Measurements from ENCODE around the gene MRPS9.

GRCh38 chr2:105125920-105126319 lies 88.1 kb downstream of the MRPS9 start:
- no peak for TF ChIP-seq CTCF (IDR thresholded peaks at IDR 0.05 in 4 of 5, conservative IDR thresholded peaks at IDR 0.05 in 1 of 5)
- no peak for TF ChIP-seq POLR2A (IDR thresholded peaks at IDR 0.05)

Measured in gastrocnemius medialis (tissue), 4 donors.